Amniotic stem cell (primary cell): ENCODE results near the gene SYT2.
"Not testable (repeated sequence)": the region's sequence is repeated elsewhere in the genome, so short reads cannot be mapped to it uniquely, and the experiment has no call there.

Experiments used
- DNase-seq: peaks from one replicate; lab custom pipeline; 2025; lab: John Stamatoyannopoulos, UW

Gene SYT2

DNA sequence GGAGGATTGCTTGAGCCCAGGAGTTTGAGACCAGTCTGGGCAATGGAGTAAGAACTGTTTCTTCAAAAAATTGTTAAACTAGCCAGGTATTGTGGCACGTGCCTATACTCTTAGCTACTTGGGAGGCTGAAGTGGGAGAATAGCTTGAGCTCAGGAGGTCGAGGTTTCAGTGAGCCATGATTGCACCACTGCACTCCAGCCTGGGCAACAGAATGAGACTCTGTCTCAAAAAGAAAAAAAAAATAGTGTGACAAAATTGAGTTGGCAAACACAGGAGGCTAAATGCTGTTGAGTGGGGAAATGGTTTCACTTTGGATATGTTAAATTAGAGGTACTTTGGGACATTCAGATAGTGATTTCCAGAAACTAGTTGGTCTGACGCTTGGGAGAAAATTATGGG lies 163.9 kb downstream of the SYT2 start:
- not testable (repeated sequence) for DNase-seq

DNA sequence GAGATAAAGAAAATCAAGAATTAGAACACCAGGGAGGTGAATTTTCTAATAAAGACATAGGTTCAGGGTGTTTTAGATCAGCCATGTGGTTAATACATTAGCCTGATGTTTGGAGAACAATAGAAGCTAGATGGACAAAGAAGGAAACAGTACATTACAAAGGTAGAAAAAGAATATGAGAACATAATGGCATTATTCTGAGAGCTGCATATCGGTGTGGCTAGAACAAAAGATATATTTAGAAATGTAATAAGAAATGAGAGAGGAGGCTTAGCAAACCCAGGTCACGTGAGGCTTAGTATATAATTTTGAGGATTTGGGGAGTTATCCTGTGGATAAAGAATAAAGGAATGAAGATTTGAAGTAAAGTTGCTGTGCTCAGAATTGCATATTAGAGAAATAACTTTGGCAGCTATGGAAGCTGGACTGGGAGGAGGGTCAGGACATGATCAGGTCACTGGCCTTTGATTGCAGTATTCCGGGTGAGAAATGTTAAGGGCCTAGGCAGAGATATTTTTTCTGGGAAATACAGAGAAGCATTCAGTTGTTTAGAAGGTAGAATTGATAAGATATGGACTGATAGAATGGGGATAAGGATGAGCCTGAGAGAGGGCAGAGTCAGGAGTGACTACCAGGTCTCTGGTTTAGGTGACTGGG lies 164.5 kb downstream of the SYT2 start:
- DNase-seq, result not testable (repeated sequence)

DNA sequence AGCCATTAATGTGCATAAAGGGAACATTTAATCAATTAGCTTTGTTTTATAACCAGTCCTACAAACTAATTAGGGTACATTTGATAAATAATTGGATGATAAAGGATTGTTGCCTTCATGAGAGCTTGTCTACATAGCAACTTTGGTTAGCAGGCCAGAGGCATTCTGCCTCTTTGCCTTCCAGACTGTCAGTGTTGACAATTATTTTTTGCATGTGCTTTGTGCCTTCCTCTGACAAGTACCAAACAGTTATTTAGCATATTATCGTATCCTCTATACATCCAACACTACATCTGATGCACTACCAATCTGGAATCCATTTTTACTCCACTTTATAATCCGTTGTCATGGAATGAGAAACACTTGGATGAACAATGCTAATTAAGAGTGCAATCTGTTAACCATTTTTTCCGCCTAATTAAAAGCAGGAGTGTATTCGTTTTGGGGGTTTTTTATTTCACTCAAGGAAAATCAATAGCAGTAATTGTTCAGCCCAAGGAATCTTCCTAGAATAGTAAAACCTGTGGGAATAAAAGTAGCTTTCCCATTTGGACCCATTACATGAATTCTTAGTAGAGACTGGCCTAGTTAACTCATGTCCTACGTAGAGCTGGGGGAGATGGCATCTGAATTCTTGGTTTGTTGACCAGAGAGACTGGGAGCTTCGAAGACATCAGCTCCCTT lies 165.3 kb downstream of the SYT2 start:
- not testable (repeated sequence) for DNase-seq

DNA sequence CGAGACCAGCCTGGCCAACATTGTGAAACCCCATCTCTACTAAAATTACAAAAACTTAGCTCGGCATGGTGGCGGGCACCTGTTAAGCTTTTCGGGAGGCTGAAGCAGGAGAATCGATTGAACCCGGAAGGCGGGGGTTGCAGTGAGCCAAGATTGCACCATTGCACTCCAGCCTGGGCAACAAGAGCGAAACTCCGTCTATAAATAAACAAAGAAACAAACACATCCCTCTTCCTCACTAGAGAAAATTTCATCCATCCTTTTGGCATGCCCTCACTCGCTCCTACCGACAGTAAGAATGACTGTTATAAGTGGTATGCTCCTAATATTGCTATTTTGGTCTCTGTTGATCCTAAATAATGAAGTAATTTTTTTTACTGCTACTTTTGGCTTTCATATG lies 166.7 kb downstream of the SYT2 start:
- DNase-seq, result not testable (repeated sequence)

DNA sequence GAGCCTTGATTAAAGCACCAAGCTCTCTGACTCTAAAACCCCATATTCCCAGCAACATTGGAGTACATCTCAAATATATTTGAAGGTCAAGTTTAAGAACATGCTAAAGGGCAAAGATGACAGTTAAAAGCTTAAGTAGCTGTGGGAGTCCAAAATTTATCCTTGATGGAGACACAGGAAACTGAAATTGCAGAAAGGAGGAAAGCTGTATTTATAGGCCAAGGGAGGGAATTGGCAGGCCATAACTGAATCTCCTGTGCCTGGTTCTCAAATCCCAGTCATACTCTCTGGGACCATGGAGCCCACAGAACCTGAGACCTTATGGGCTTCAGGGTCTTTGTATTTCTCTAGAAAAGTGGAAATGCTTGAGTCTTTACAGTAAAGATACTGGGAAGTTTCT lies 167.8 kb downstream of the SYT2 start:
- DNase-seq, result not testable (repeated sequence)

DNA sequence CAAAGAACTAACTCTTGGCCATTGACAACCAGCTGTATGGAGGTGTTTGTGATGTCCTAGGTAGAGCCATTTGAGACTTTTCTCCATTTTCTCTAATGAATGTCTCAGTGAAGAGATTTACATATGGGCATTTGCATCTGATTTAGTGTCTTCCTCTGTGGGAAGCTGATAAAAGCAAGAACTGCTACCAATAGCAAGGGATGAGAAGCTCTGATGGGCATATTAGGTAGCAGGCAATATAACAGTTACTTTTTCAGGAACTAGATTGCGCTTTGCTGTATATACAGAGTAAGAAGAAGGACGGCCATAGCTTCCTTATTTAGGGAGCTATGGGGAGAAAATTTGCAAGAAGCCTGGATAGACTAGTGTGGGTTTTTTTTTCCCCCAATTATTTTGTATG lies 169.4 kb downstream of the SYT2 start:
- not testable (repeated sequence) for DNase-seq
